Stomach smooth muscle (tissue), 2 donors: ENCODE data around the gene ADORA2A.

Experiments
- H3K27ac ChIP-seq: one replicate; pipeline ENCODE4 v1.7.0; 2013; ENCODE audit warnings: mild to moderate bottlenecking, low read length, inconsistent platforms
- H3K27me3 ChIP-seq, 2 donors: one replicate each; pipeline ENCODE4 v1.7.0; 2013; ENCODE audit warnings: low read length in 2 of 2; ENCODE audit not compliant: insufficient read depth in 2 of 2, control insufficient read depth in 1 of 2
- H3K36me3 ChIP-seq, 2 donors: one replicate each; pipeline ENCODE4 v1.7.0; 2013; ENCODE audit warnings: low read length in 2 of 2; ENCODE audit not compliant: control insufficient read depth in 2 of 2, insufficient read depth in 2 of 2
- H3K4me1 ChIP-seq: one replicate; pipeline ENCODE4 v1.7.0; 2013; ENCODE audit warnings: low read length; ENCODE audit not compliant: control insufficient read depth, insufficient read depth
- H3K4me3 ChIP-seq, 2 donors: one replicate each; pipeline ENCODE4 v1.7.0; 2013; ENCODE audit warnings: low read length in 2 of 2
- H3K9ac ChIP-seq, 2 donors: one replicate each; pipeline ENCODE4 v1.7.0; 2013; ENCODE audit warnings: low read length in 2 of 2, mild to moderate bottlenecking in 1 of 2
- H3K9me3 ChIP-seq, 2 donors: one replicate each; pipeline ENCODE4 v1.7.0; 2013; ENCODE audit warnings: low read length in 2 of 2; ENCODE audit not compliant: control insufficient read depth in 2 of 2
- donor health status: healthy.
- donor health status: Pancreatic carcinoma.

ADORA2A gene

GRCh38 chr22:24427500-24428164 lies at the start of gene ADORA2A:
ADORA2A (plus strand) TSS chr22:24427599; CDS start chr22:24433405, 5,806 bp downstream.
- H3K4me3 ChIP-seq, result no peak within 1 kb of the TSS
- no peaks in the 10 kb centered on the region for H3K36me3 ChIP-seq
- H3K9ac ChIP-seq, result no peak within 1 kb of the TSS
- H3K27me3 ChIP-seq, result peaks cover 6 to 11% of the 10 kb centered on the region in 2 donors
- H3K27ac ChIP-seq, result no peak within 1 kb of the TSS
- H3K9me3 ChIP-seq, result no peaks in the 10 kb centered on the region
- peaks cover 44% of the 10 kb centered on the region for H3K4me1 ChIP-seq

GRCh38 chr22:24379536-24379935 lies 47.9 kb upstream of the ADORA2A start:
- Histone ChIP-seq H3K4me1 (no peaks in the 10 kb centered on the region), H3K36me3 (peaks cover 15 to 21% of the 10 kb centered on the region in 2 donors), H3K4me3 (no peak overlapping the region), H3K9me3 (no peaks in the 10 kb centered on the region), H3K27ac (no peak overlapping the region), H3K27me3 (no peaks in the 10 kb centered on the region), H3K9ac (no peak overlapping the region)

GRCh38 chr22:24380220-24380904 lies 47.0 kb upstream of the ADORA2A start:
- H3K4me3 ChIP-seq, result no peak overlapping the region
- H3K4me1 ChIP-seq, result no peaks in the 10 kb centered on the region

GRCh38 chr22:24380905-24381230 lies 46.5 kb upstream of the ADORA2A start:
- H3K4me1 ChIP-seq, result no peaks in the 10 kb centered on the region
- H3K36me3 ChIP-seq, result peaks cover 11 to 21% of the 10 kb centered on the region in 2 donors
- no peak overlapping the region for H3K27ac ChIP-seq
- H3K4me3 ChIP-seq, result no peak overlapping the region
- H3K27me3 ChIP-seq, result no peaks in the 10 kb centered on the region
- no peak overlapping the region for H3K9ac ChIP-seq
- H3K9me3 ChIP-seq, result no peaks in the 10 kb centered on the region

More at GRCh38 chr22:24380220-24380904, 47.0 kb upstream of the ADORA2A start:
- Histone ChIP-seq H3K27ac (no peak overlapping the region), H3K36me3 (peaks cover 15 to 21% of the 10 kb centered on the region in 2 donors), H3K27me3 (no peaks in the 10 kb centered on the region), H3K9ac (no peak overlapping the region), H3K9me3 (no peaks in the 10 kb centered on the region)

GRCh38 chr22:24383061-24383460 lies 44.3 kb upstream of the ADORA2A start:
- Histone ChIP-seq H3K9me3 (no peaks in the 10 kb centered on the region), H3K9ac (no peak overlapping the region), H3K27me3 (no peaks in the 10 kb centered on the region), H3K4me3 (no peak overlapping the region), H3K4me1 (no peaks in the 10 kb centered on the region), H3K27ac (no peak overlapping the region), H3K36me3 (peaks cover 7 to 10% of the 10 kb centered on the region in 2 donors)

- no peak overlapping the region for H3K9ac ChIP-seq
- peaks cover 5 to 10% of the 10 kb centered on the region in 2 donors for H3K36me3 ChIP-seq
- H3K27me3 ChIP-seq, result no peaks in the 10 kb centered on the region
- H3K27ac ChIP-seq, result no peak overlapping the region
- H3K9me3 ChIP-seq, result no peaks in the 10 kb centered on the region
- no peaks in the 10 kb centered on the region for H3K4me1 ChIP-seq
- no peak overlapping the region for H3K4me3 ChIP-seq
These were observed 43.3 kb upstream of the ADORA2A start for GRCh38 chr22:24384131-24384530.

- Histone ChIP-seq H3K9ac (no peak overlapping the region), H3K9me3 (no peaks in the 10 kb centered on the region), H3K27me3 (no peaks in the 10 kb centered on the region), H3K36me3 (peaks cover 0 to 2% of the 10 kb centered on the region in 2 donors), H3K4me1 (peaks cover 3% of the 10 kb centered on the region), H3K4me3 (no peak overlapping the region), H3K27ac (no peak overlapping the region)
These were observed 40.4 kb upstream of the ADORA2A start for GRCh38 chr22:24386937-24387471.

GRCh38 chr22:24389680-24390079 lies 37.7 kb upstream of the ADORA2A start:
- Histone ChIP-seq H3K27me3 (no peaks in the 10 kb centered on the region), H3K9ac (no peak overlapping the region), H3K4me1 (peaks cover 5% of the 10 kb centered on the region), H3K36me3 (peaks cover 3 to 7% of the 10 kb centered on the region in 2 donors), H3K4me3 (no peak overlapping the region), H3K27ac (no peak overlapping the region), H3K9me3 (no peaks in the 10 kb centered on the region)

- H3K27ac ChIP-seq, result no peak overlapping the region
- H3K4me1 ChIP-seq, result peaks cover 5% of the 10 kb centered on the region
- H3K27me3 ChIP-seq, result no peaks in the 10 kb centered on the region
- no peaks in the 10 kb centered on the region for H3K9me3 ChIP-seq
- H3K36me3 ChIP-seq, result peaks cover 3 to 7% of the 10 kb centered on the region in 2 donors
- H3K9ac ChIP-seq, result no peak overlapping the region
- H3K4me3 ChIP-seq, result no peak overlapping the region
These were observed 37.2 kb upstream of the ADORA2A start for GRCh38 chr22:24390156-24390555.

- Histone ChIP-seq H3K27me3 (no peaks in the 10 kb centered on the region), H3K9ac (no peak overlapping the region), H3K36me3 (peaks cover 3 to 7% of the 10 kb centered on the region in 2 donors), H3K9me3 (no peaks in the 10 kb centered on the region), H3K4me1 (peaks cover 5% of the 10 kb centered on the region), H3K27ac (no peak overlapping the region), H3K4me3 (no peak overlapping the region)
These were observed 36.8 kb upstream of the ADORA2A start for GRCh38 chr22:24390576-24390975.

- Histone ChIP-seq H3K4me1 (peaks cover 5% of the 10 kb centered on the region), H3K27ac (peak overlapping the region; percentile 31), H3K9ac (no peak overlapping the region)
These were observed 35.6 kb upstream of the ADORA2A start for GRCh38 chr22:24391836-24392217.

More at GRCh38 chr22:24391836-24392217, 35.6 kb upstream of the ADORA2A start:
- Histone ChIP-seq H3K36me3 (peaks cover 9 to 12% of the 10 kb centered on the region in 2 donors), H3K4me3 (no peak overlapping the region), H3K9me3 (no peaks in the 10 kb centered on the region), H3K27me3 (no peaks in the 10 kb centered on the region)
